HepG2 (cell line): ENCODE measurements around the gene INKA1. TPM values are rescaled to one million over a fixed set of nuclear protein-coding genes. Genes with fewer than 3 reads are reported as not detected.

Experiments
- HNF4G ChIP-seq, 2 experiments: sonication (generic) in 1 of 2; formaldehyde crosslinking in 1 of 2; IDR thresholded peaks; 2 replicates each; pipeline versions ENCODE4 v1.4.0 to v1.6.1; 2011 to 2020; ENCODE audit warnings: borderline replicate concordance in 2 of 2, low read depth in 2 of 2, mild to moderate bottlenecking in 2 of 2, low read length in 1 of 2, missing genetic modification reagents in 1 of 2, moderate library complexity in 1 of 2
- KDM6A ChIP-seq: IDR thresholded peaks from 2 replicates; pipeline ENCODE4 v1.6.1; 2016; ENCODE audit warnings: low read depth
- POLR2AphosphoS5 ChIP-seq: IDR thresholded peaks from 2 replicates; pipeline ENCODE4 v1.6.1; 2012; ENCODE audit warnings: low read depth, low read length
- PRMT3 ChIP-seq: sonication (generic); formaldehyde crosslinking; IDR thresholded peaks from 2 replicates; pipeline ENCODE4 v1.8.1; 2022; ENCODE audit warnings: low read depth, mild to moderate bottlenecking, moderate library complexity, missing genetic modification reagents, borderline replicate concordance
- RELA ChIP-seq: sonication (generic); formaldehyde crosslinking; IDR thresholded peaks from 2 replicates; pipeline ENCODE4 v1.4.0; 2020; ENCODE audit warnings: missing genetic modification reagents
- ZMYM4 ChIP-seq: sonication (generic); formaldehyde crosslinking; IDR thresholded peaks from 2 replicates; pipeline ENCODE4 v1.8.1; 2023; ENCODE audit warnings: mild to moderate bottlenecking, missing genetic modification reagents
- ZNF431 ChIP-seq: sonication (generic); formaldehyde crosslinking; IDR thresholded peaks from 2 replicates; pipeline ENCODE4 v1.9.0; 2022; ENCODE audit warnings: missing genetic modification reagents, low read depth, mild to moderate bottlenecking, borderline replicate concordance
- ZNF460 ChIP-seq: sonication (generic); formaldehyde crosslinking; IDR thresholded peaks from 2 replicates; pipeline ENCODE4 v1.5.1; 2020; ENCODE audit warnings: missing genetic modification reagents, mild to moderate bottlenecking, borderline replicate concordance
- ZNF546 ChIP-seq: sonication (generic); formaldehyde crosslinking; conservative IDR thresholded peaks from 2 replicates; pipeline ENCODE4 v1.8.1; 2023; ENCODE audit warnings: mild to moderate bottlenecking, missing genetic modification reagents
- ZNF782 ChIP-seq: sonication (generic); formaldehyde crosslinking; IDR thresholded peaks from 2 replicates; pipeline ENCODE4 v1.4.0; 2020; ENCODE audit warnings: missing genetic modification reagents, mild to moderate bottlenecking, borderline replicate concordance
- polyA plus RNA-seq, 8 experiments: library from polyadenylated mRNA; depleted of rRNA in 3 of 8; stranded (reverse) in 7 of 8; unstranded in 1 of 8; fragments of >200 nt; fragmentation: Illumina TruSeq in 4 of 8; extraction: Trizol in 4 of 8; gene quantifications; 2 replicates each; pipeline versions ENCODE4 v1.2.1 to v1.2.3, GENCODE V29; 2011 to 2016; ENCODE audit warnings: low read depth in 4 of 8, missing spikeins in 1 of 8, mixed read lengths in 1 of 8; ENCODE audit not compliant: insufficient read depth in 1 of 8
- total RNA-seq, 5 experiments: library from RNA; depleted of rRNA; stranded (reverse); fragments of >200 nt; fragmentation: Illumina TruSeq; extraction: Trizol; gene quantifications; 2 replicates each; pipeline ENCODE4 v1.2.3, GENCODE V29; 2016; ENCODE audit warnings: low read depth in 1 of 5
- TF ChIP-seq, protein P1 (sequence below): sonication (generic); formaldehyde crosslinking; conservative IDR thresholded peaks from 2 replicates; pipeline ENCODE4 v1.4.0; 2020; ENCODE audit warnings: mild to moderate bottlenecking, missing genetic modification reagents, moderate library complexity
- TF ChIP-seq, protein P2 (sequence below): sonication (generic); formaldehyde crosslinking; conservative IDR thresholded peaks from 2 replicates; pipeline ENCODE4 v1.8.0; 2022; ENCODE audit warnings: mild to moderate bottlenecking, moderate library complexity, missing genetic modification reagents
- TF ChIP-seq, protein P3 (sequence below): sonication (generic); formaldehyde crosslinking; conservative IDR thresholded peaks from 2 replicates; pipeline ENCODE4 v1.4.0; 2020; ENCODE audit warnings: missing genetic modification reagents
- TF ChIP-seq, protein P4 (sequence below): IDR thresholded peaks from 2 replicates; pipeline ENCODE4 v1.6.1; 2012; ENCODE audit warnings: inconsistent platforms
- TF ChIP-seq, protein P5 (sequence below): sonication (generic); formaldehyde crosslinking; conservative IDR thresholded peaks from 2 replicates; pipeline ENCODE4 v1.8.0; 2022; ENCODE audit warnings: low read depth, missing genetic modification reagents
- TF ChIP-seq, protein P6 (sequence below): sonication (generic); formaldehyde crosslinking; IDR thresholded peaks from 2 replicates; pipeline ENCODE4 v1.4.0; 2020; ENCODE audit warnings: missing genetic modification reagents

The INKA1 gene
- total and polyA plus RNA-seq, 2 of the 13 experiments (the other 11 are each of a cell fraction or from before 2014, with no cell fraction given) = 0.22 to 0.41 TPM

- TF ChIP-seq, protein P1, sequence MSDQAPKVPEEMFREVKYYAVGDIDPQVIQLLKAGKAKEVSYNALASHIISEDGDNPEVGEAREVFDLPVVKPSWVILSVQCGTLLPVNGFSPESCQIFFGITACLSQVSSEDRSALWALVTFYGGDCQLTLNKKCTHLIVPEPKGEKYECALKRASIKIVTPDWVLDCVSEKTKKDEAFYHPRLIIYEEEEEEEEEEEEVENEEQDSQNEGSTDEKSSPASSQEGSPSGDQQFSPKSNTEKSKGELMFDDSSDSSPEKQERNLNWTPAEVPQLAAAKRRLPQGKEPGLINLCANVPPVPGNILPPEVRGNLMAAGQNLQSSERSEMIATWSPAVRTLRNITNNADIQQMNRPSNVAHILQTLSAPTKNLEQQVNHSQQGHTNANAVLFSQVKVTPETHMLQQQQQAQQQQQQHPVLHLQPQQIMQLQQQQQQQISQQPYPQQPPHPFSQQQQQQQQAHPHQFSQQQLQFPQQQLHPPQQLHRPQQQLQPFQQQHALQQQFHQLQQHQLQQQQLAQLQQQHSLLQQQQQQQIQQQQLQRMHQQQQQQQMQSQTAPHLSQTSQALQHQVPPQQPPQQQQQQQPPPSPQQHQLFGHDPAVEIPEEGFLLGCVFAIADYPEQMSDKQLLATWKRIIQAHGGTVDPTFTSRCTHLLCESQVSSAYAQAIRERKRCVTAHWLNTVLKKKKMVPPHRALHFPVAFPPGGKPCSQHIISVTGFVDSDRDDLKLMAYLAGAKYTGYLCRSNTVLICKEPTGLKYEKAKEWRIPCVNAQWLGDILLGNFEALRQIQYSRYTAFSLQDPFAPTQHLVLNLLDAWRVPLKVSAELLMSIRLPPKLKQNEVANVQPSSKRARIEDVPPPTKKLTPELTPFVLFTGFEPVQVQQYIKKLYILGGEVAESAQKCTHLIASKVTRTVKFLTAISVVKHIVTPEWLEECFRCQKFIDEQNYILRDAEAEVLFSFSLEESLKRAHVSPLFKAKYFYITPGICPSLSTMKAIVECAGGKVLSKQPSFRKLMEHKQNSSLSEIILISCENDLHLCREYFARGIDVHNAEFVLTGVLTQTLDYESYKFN (CRISPR knock-in tag) = 0 out of 2 replicates have a peak, but pooled peaks have one; percentile 7
- TF ChIP-seq, protein P2, sequence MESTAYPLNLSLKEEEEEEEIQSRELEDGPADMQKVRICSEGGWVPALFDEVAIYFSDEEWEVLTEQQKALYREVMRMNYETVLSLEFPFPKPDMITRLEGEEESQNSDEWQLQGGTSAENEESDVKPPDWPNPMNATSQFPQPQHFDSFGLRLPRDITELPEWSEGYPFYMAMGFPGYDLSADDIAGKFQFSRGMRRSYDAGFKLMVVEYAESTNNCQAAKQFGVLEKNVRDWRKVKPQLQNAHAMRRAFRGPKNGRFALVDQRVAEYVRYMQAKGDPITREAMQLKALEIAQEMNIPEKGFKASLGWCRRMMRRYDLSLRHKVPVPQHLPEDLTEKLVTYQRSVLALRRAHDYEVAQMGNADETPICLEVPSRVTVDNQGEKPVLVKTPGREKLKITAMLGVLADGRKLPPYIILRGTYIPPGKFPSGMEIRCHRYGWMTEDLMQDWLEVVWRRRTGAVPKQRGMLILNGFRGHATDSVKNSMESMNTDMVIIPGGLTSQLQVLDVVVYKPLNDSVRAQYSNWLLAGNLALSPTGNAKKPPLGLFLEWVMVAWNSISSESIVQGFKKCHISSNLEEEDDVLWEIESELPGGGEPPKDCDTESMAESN = no peak
- TF ChIP-seq ZNF431 (CRISPR knock-in tag) (no peak), ZNF782 (no peak), ZMYM4 (CRISPR knock-in tag) (peak; percentile 51; the same call in 1 of the 2 replicates), ZNF460 (CRISPR knock-in tag) (no peak), ZNF546 (0 out of 2 replicates have a peak, but pooled peaks have one; percentile 44), POLR2AphosphoS5 (no peak), KDM6A (no peak), RELA (no peak), HNF4G (IDR thresholded peaks at IDR 0.05; ENCODE audit: borderline replicate concordance, low read depth, low read length) (no peak), HNF4G (CRISPR knock-in tag; IDR thresholded peaks at IDR 0.05; ENCODE audit: borderline replicate concordance, low read depth) (peak; percentile 63; the same call in 1 of the 2 replicates), PRMT3 (CRISPR knock-in tag) (no peak)
- TF ChIP-seq, protein P3, sequence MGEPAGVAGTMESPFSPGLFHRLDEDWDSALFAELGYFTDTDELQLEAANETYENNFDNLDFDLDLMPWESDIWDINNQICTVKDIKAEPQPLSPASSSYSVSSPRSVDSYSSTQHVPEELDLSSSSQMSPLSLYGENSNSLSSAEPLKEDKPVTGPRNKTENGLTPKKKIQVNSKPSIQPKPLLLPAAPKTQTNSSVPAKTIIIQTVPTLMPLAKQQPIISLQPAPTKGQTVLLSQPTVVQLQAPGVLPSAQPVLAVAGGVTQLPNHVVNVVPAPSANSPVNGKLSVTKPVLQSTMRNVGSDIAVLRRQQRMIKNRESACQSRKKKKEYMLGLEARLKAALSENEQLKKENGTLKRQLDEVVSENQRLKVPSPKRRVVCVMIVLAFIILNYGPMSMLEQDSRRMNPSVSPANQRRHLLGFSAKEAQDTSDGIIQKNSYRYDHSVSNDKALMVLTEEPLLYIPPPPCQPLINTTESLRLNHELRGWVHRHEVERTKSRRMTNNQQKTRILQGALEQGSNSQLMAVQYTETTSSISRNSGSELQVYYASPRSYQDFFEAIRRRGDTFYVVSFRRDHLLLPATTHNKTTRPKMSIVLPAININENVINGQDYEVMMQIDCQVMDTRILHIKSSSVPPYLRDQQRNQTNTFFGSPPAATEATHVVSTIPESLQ (CRISPR knock-in tag) = no peak
- TF ChIP-seq, protein P4, sequence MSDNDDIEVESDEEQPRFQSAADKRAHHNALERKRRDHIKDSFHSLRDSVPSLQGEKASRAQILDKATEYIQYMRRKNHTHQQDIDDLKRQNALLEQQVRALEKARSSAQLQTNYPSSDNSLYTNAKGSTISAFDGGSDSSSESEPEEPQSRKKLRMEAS = peak; percentile 65
- TF ChIP-seq, protein P5, sequence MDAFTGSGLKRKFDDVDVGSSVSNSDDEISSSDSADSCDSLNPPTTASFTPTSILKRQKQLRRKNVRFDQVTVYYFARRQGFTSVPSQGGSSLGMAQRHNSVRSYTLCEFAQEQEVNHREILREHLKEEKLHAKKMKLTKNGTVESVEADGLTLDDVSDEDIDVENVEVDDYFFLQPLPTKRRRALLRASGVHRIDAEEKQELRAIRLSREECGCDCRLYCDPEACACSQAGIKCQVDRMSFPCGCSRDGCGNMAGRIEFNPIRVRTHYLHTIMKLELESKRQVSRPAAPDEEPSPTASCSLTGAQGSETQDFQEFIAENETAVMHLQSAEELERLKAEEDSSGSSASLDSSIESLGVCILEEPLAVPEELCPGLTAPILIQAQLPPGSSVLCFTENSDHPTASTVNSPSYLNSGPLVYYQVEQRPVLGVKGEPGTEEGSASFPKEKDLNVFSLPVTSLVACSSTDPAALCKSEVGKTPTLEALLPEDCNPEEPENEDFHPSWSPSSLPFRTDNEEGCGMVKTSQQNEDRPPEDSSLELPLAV = no peak
- TF ChIP-seq, protein P6, sequence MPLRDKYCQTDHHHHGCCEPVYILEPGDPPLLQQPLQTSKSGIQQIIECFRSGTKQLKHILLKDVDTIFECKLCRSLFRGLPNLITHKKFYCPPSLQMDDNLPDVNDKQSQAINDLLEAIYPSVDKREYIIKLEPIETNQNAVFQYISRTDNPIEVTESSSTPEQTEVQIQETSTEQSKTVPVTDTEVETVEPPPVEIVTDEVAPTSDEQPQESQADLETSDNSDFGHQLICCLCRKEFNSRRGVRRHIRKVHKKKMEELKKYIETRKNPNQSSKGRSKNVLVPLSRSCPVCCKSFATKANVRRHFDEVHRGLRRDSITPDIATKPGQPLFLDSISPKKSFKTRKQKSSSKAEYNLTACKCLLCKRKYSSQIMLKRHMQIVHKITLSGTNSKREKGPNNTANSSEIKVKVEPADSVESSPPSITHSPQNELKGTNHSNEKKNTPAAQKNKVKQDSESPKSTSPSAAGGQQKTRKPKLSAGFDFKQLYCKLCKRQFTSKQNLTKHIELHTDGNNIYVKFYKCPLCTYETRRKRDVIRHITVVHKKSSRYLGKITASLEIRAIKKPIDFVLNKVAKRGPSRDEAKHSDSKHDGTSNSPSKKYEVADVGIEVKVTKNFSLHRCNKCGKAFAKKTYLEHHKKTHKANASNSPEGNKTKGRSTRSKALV (CRISPR knock-in tag) = no peak
Measured at GRCh38 chr3:49802719-49803464, at the start of gene INKA1 (continued).
